Cardiac septum (tissue), 1 donor: Measurements from ENCODE around the gene ARHGAP24. TPM values are rescaled to one million over a fixed set of nuclear protein-coding genes. Genes with fewer than 3 reads are reported as not detected.
"Not testable (repeated sequence)": the region's sequence is repeated elsewhere in the genome, so short reads cannot be mapped to it uniquely, and the experiment has no call there.

ENCODE experiments used
- DNase-seq: peaks from one replicate; pipeline ENCODE4 v3.0.0-alpha.2; 2020; ENCODE audit warnings: low spot score
- intact Hi-C: fragments of 100-400 bp; cut with DNase I; formaldehyde crosslinking; loops from one replicate; pipeline ENCODE4 v1.14.0; 2022
- total RNA-seq: library from RNA; stranded (reverse); fragmentation: NEBNext Ultra II Directional; extraction: Animal tissue kit (Norgen Biotek cat#: 25700); gene quantifications from one replicate; pipeline ENCODE4 v1.2.1, GENCODE V29; 2021
- donor health status: DM: no; HTN: no; CAD: no.

Gene ARHGAP24
- total RNA-seq, 1 donor from 2014 or later, result 60.1 TPM

DNA sequence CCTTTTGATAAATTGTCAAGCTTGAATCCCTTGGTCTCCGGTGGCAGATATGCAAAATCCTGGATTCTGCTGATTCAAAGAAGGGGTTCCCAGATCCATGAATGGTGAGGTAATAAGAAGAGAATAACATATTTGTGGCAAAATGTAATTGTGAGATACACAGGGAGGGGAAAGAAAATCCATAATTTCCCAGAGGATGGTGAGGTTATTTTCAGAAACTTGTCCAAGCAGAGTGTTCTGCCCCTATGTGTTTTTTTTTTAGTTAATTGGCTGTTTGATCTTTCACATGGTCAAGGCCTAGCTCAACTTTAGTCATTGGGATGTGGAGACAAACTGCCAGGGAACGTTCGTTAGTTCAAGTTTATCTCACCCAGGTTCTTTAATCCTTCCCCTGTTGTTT lies 476.1 kb downstream of the ARHGAP24 start:
- DNase-seq, result no peak
- intact Hi-C loops, result no loop called here

DNA sequence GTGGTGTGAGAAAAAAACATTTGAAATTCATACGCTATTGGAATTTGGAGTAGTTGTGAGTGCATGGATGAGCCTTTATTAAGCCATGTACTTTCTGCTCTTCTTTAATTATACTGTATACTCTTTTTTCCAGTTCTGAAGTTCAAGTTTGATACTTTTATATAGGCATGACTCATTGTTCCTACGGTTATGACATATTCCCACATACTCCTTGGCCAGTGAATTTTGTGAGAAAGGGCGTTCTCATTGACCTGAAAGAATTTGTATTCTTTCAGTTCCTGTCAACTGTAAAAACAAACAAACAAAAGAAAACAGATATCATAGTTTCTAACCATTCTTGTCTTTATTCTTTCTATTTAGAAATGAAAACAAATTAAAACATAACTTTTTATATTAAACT lies 477.6 kb downstream of the ARHGAP24 start:
- intact Hi-C loops, result no loop called here
- DNase-seq, result no peak

GRCh38 chr4:85952972-85953650 lies 478.2 kb downstream of the ARHGAP24 start:
- intact Hi-C loops, result no loop called here
- DNase-seq, result no peak

DNA sequence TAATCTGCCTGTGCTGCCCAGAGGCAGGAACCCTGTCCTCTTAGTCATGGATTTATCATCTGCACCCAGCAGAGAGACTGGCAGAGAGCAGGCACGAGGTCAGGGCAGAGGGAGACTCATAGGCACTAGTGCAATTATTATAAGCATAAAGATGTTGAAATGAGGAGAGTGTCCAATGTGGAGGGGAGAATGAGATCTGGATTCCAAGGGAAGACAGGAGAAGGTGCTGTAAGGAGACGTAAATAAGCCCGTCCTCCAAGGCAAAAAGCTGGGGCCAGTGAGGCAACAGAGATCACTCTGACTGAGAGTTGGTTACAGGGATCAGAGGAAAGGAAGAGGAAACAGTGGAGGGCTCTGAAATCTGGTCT lies 478.7 kb downstream of the ARHGAP24 start:
- intact Hi-C loops, result no loop called here
- no peak for DNase-seq

GRCh38 chr4:85955620-85956292 lies 480.8 kb downstream of the ARHGAP24 start:
- intact Hi-C loops, result no loop called here
- DNase-seq, result no peak

DNA sequence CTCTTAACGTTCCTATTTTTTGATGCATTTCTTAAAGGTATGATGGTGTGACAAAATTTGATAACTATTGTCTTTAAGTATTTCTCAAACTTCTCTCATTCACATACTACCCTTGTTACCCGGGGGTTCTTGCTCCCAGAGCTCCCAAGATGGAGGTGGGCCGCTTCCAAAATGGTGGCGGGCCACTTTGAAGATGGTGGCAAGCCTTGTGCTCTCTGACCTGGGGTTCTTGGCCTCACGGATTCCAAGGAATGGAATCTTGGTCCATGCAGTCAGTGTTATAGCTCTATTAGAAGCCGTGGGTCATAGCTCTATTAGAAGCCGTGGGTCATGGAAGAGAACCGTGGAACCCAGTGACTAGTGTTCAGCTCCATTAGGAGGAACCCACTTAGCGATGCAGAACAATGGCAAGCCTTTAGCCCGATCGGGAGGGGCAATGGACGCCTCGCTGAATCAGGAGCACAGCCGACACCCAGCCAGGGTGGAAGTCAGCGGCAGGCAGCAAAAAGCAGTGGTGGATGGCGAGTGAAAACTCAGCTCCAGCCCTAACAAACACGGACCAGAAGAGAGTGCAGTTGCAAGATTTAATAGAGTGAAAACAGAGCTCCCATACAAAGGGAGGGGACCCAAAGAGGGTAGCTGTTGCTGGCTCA lies 481.5 kb downstream of the ARHGAP24 start:
- intact Hi-C loops, result no loop called here
- DNase-seq, result no peak

GRCh38 chr4:85961887-85962286 lies 486.9 kb downstream of the ARHGAP24 start:
- intact Hi-C loops, result loop anchor here (10.0 kb wide), 1 partner anchor 877 kb away; no protein-coding TSS in a partner anchor

GRCh38 chr4:85963231-85963630 lies 488.3 kb downstream of the ARHGAP24 start:
- DNase-seq, result no peak
- intact Hi-C loops, result loop anchor here (10.0 kb wide), 1 partner anchor 878 kb away; no protein-coding TSS in a partner anchor

More at GRCh38 chr4:85961887-85962286, 486.9 kb downstream of the ARHGAP24 start:
- no peak for DNase-seq

DNA sequence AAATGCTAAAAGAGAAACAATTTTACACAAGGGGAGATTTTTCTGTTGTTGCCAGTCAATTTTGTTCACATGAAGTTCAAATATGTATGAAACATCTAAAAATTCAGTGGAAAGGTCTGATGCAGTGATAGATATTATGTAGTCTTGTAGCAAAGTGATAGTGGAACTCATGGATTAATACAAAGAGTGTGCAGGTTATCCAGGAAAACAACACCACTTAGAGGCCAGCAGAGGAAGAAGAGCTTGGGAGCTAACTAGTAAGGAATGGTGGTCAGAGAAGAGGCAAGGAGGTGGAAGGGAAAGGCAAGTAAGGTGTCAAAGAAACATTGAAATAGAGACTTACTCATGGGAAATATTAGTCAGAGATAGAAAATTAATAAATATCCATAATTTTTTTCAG lies 489.3 kb downstream of the ARHGAP24 start:
- no peak for DNase-seq
- intact Hi-C loops, result loop anchor here (10.0 kb wide), 1 partner anchor 879 kb away; no protein-coding TSS in a partner anchor

- intact Hi-C loops, result loop anchor here (5.0 to 10.0 kb wide), 3 partner anchors 77 to 880 kb away; no protein-coding TSS in a partner anchor
- DNase-seq, result not testable (repeated sequence)
Observed at GRCh38 chr4:85965017-85965416, 490.1 kb downstream of the ARHGAP24 start.

DNA sequence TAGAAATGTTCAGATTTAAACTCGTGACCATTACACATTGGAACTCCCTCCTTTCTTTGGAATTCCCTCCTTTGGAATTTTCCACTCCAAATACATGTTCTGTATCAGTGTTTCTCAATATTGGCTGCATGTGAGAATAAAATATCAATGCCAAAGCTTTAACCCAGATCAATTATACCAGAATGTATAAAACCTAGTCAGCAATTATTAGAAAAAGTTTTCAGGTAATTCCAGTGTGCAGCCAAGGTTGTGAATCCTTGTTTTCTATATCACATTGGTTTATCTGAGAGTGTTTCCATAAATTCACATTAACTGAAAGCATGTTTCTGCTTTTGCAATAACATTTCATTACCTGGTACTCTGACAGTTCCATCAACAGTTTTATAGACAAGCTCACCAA lies 490.6 kb downstream of the ARHGAP24 start:
- intact Hi-C loops, result loop anchor here (5.0 to 10.0 kb wide), 3 partner anchors 77 to 881 kb away; no protein-coding TSS in a partner anchor
- DNase-seq, result no peak

GRCh38 chr4:85966373-85966772 lies 491.4 kb downstream of the ARHGAP24 start:
- intact Hi-C loops, result loop anchor here (5.0 to 10.0 kb wide), 3 partner anchors 76 to 882 kb away; no protein-coding TSS in a partner anchor
- no peak for DNase-seq

DNA sequence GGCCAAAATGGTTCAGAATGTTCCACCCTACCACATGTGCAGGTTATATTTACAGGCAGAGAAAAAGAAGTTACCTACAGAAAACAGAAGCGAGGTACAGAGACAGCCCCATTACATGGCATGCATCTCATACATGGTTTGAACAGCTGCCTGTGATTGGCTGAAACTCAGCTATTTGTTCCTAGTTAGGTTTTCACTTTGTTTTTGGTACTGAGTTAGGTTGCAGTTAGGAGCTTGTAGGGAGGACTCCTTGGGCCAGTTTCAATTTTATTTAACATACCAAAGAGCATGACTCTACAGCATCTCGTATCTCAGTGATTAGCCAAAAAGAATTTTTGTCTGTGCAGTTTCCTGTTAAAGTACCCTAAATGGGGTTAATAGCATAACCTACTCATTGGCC lies 492.9 kb downstream of the ARHGAP24 start:
- intact Hi-C loops, result loop anchor here (2.0 to 10.0 kb wide), 4 partner anchors 74 to 883 kb away; no protein-coding TSS in a partner anchor
- no peak for DNase-seq

DNA sequence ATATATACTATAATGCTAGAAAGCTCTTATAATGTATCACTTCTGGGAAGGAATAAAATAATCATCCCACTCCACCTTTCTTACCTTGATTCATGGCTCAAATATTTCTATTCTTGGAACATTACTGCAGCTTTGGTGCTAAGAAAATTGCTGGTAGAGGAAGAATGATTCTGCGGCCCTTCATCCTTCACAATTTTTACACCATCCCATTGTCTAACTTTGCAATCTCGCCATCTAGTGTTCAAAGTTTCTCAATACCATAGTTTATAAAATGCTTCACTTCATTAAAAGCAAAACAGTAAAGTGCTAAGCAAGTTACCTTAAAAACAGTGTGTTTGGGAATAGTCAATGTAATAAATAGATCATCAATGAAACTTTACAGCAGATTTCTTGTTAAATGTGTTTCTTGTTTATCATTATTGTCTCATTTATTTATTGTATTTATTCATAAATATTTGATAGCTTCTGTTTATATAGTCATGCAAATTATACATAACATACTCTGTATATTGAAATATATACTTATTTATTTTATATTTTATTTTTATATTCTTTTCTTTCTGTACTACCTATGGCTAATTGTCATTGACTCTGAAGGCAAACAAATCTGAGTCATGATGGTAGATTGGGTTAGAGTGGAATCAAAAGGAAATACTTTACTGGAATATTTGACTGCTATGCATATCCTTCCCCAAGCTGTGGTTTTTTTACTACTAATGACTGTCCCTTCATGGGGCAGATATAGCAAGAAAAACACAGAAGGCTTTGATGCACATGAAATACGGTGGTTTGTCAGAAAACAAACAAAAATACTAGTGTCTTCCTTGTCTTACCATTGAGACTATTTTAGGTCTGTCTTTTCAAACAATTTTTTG lies 494.2 kb downstream of the ARHGAP24 start:
- intact Hi-C loops, result loop anchor here (2.0 to 10.0 kb wide), 4 partner anchors 73 to 884 kb away; no protein-coding TSS in a partner anchor
- DNase-seq, result no peak

DNA sequence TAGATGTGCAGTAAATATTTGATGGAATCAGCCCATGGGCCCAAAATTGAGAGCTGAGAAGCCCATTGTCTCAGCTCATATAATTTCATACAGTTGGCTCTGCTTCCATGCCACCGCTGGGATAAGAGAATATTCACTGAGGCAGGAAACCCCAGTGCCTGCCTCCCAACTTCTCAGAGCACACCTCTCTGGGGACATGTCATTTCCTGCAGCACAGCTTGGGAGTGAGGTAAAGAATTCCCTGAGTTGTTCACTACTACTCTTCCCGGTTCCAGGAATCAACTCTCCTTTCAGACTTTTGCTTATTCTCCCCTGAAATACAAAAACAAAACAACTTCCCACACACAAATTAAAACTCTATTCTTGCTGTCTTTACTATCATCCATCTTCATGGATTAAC lies 495.6 kb downstream of the ARHGAP24 start:
- DNase-seq, result no peak
- intact Hi-C loops, result loop anchor here (2.0 kb wide), 1 partner anchor 826 kb away; no protein-coding TSS in a partner anchor

- intact Hi-C loops, result no loop called here
- DNase-seq, result no peak
Observed at GRCh38 chr4:85979276-85979675, 504.3 kb downstream of the ARHGAP24 start.

DNA sequence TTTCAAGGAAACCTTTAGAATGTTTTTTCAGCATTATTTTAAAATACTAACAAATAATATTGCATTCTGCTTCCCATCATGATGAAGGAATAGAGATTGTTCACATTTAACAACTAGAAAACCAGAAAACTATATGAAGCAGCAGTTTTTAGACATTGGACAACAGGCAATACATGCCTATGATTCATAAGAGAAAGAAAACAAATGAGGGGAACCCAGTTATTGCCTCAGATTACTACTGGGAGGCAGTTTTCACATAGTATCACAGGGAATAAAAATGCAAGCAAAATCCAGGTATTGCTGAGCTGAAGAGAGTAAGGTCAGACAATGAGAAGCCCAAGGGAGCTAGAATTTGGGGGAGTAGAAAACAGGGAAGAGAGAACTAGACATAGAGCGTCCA lies 511.3 kb downstream of the ARHGAP24 start:
- intact Hi-C loops, result no loop called here
- DNase-seq, result no peak

DNA sequence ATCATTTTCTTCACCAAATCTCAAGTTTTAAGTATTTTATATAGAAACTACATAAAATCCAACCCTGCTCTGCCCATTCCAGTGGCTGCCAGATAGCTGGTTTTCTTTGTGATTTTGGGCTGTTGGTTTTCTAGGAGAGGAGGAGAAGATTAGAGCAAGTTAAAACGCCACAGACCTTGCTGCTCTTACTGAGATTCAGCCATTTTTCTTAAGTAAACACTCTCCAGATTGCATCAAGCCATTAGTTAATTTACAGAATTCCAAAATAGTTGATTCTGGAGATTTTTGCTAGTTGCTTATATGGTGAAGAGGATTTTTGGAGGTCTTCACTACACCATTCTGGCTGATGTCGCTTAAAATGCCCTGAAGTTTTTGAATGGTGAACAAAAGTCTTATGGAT lies 518.7 kb downstream of the ARHGAP24 start:
- DNase-seq, result no peak
- intact Hi-C loops, result no loop called here

- intact Hi-C loops, result no loop called here
- no peak for DNase-seq
Observed at GRCh38 chr4:85994576-85994975, 519.6 kb downstream of the ARHGAP24 start.
